SJSA1 (cell line): Measurements from ENCODE around the gene CEND1. TPM values are rescaled to one million over a fixed set of nuclear protein-coding genes. Genes with fewer than 3 reads are reported as not detected.

Experiments
- DNase-seq, 2 experiments: peaks; one replicate each; pipeline ENCODE4 v3.0.0-alpha.2; 2015 to 2020; ENCODE audit warnings: low spot score in 2 of 2, low read depth in 1 of 2
- H3K27ac ChIP-seq: fragments of 250-450 bp; sonication (Bioruptor Pico); 2 replicates; pipeline ENCODE4 v1.5.1; 2020; ENCODE audit warnings: mild to moderate bottlenecking, moderate library complexity
- H3K27me3 ChIP-seq: fragments of 250-450 bp; sonication (Bioruptor Pico); replicated peaks from 2 replicates; pipeline ENCODE4 v1.5.1; 2020; ENCODE audit warnings: mild to moderate bottlenecking, moderate library complexity
- H3K36me3 ChIP-seq: fragments of 250-450 bp; sonication (Bioruptor Pico); 2 replicates; pipeline ENCODE4 v1.5.1; 2020; ENCODE audit warnings: mild to moderate bottlenecking
- H3K4me1 ChIP-seq: fragments of 250-450 bp; sonication (Bioruptor Pico); replicated peaks from 2 replicates; pipeline ENCODE4 v1.6.1; 2021; ENCODE audit warnings: mild to moderate bottlenecking
- H3K4me3 ChIP-seq: fragments of 250-450 bp; sonication (Bioruptor Pico); 2 replicates; pipeline ENCODE4 v1.5.1; 2020; ENCODE audit warnings: mild to moderate bottlenecking
- H3K9me3 ChIP-seq: fragments of 250-450 bp; sonication (Bioruptor Pico); replicated peaks from 2 replicates; pipeline ENCODE4 v1.5.1; 2020; ENCODE audit warnings: mild to moderate bottlenecking
- total RNA-seq: library from RNA; depleted of rRNA; stranded (reverse); fragments of >200 nt; shearing (Covaris generic); gene quantifications from 2 replicates; pipeline ENCODE4 v1.2.3, GENCODE V29; 2014

CEND1 gene
- total RNA-seq, 1 experiment from 2014 or later: 0.21 TPM

GRCh38 chr11:766106-766935 is 23.6 kb downstream of the CEND1 start:
- Histone ChIP-seq H3K27me3 (no peaks in the 10 kb centered on the region), H3K9me3 (no peaks in the 10 kb centered on the region), H3K4me1 (peaks cover 8% of the 10 kb centered on the region), H3K27ac (no peak overlapping the region), H3K4me3 (no peak overlapping the region), H3K36me3 (peaks cover 40% of the 10 kb centered on the region)
- no peak for DNase-seq

GRCh38 chr11:765802-766091 is 24.1 kb downstream of the CEND1 start:
- H3K9me3 ChIP-seq: no peaks in the 10 kb centered on the region
- peaks cover 38% of the 10 kb centered on the region for H3K36me3 ChIP-seq
- no peak overlapping the region for H3K27ac ChIP-seq
- H3K4me3 ChIP-seq: no peak overlapping the region
- H3K27me3 ChIP-seq: no peaks in the 10 kb centered on the region
- peaks cover 8% of the 10 kb centered on the region for H3K4me1 ChIP-seq
- DNase-seq: no peak

- H3K9me3 ChIP-seq: no peaks in the 10 kb centered on the region
- H3K27me3 ChIP-seq: no peaks in the 10 kb centered on the region
- H3K4me1 ChIP-seq: peaks cover 8% of the 10 kb centered on the region
- H3K27ac ChIP-seq: no peak overlapping the region
- H3K36me3 ChIP-seq: peaks cover 38% of the 10 kb centered on the region
- no peak overlapping the region for H3K4me3 ChIP-seq
- peak in 1 of 2 experiments; percentile 60 for DNase-seq
Observed at GRCh38 chr11:765025-765801, 24.7 kb downstream of the CEND1 start.

- no peak overlapping the region for H3K4me3 ChIP-seq
- no peaks in the 10 kb centered on the region for H3K9me3 ChIP-seq
- H3K27me3 ChIP-seq: no peaks in the 10 kb centered on the region
- DNase-seq: no peak
- H3K27ac ChIP-seq: no peak overlapping the region
- peaks cover 43% of the 10 kb centered on the region for H3K36me3 ChIP-seq
- peaks cover 8% of the 10 kb centered on the region for H3K4me1 ChIP-seq
Observed at GRCh38 chr11:764322-765024, 25.4 kb downstream of the CEND1 start.

DNA sequence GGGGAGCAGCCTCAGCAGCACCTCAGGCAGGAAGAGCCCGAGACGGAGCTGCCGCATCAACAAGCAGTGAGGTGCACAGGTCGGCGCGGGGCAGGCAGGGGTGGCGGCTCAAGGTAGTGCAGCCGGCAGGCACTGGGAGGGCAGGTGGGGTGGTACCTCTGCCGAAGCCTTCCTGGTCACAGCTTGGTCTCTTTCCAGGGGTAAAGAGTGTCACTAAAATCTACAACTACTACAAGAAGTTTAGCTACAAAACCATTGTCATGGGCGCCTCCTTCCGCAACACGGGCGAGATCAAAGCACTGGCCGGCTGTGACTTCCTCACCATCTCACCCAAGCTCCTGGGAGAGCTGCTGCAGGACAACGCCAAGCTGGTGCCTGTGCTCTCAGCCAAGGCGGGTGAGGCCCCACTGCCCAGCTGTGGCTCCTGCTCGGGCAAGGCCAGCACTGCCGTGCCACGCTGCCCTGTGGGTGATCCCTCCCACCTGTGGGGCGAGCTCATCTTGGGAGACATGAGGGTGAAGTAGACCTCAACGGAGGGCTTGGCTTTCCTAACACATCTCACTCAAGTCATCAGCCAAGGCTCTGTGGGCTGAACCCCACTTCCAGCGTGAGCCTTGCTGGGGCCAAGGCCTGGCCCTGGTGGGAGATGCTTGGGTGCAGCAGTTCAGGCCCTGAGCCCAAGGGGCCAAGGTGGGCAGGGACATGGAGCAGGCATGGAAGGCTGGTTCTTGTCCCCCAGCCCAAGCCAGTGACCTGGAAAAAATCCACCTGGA is 26.2 kb downstream of the CEND1 start:
- Histone ChIP-seq H3K27ac (no peak overlapping the region), H3K4me1 (peaks cover 8% of the 10 kb centered on the region), H3K4me3 (no peak overlapping the region), H3K27me3 (no peaks in the 10 kb centered on the region), H3K36me3 (peaks cover 43% of the 10 kb centered on the region), H3K9me3 (no peaks in the 10 kb centered on the region)
- no peak for DNase-seq

- Histone ChIP-seq H3K27ac (no peak overlapping the region), H3K4me1 (peaks cover 8% of the 10 kb centered on the region), H3K36me3 (peaks cover 43% of the 10 kb centered on the region)
Observed at GRCh38 chr11:763073-763463, 26.8 kb downstream of the CEND1 start.

GRCh38 chr11:762421-763072 is 27.3 kb downstream of the CEND1 start:
- Histone ChIP-seq H3K4me3 (no peak overlapping the region), H3K9me3 (no peaks in the 10 kb centered on the region), H3K27me3 (no peaks in the 10 kb centered on the region), H3K36me3 (peaks cover 43% of the 10 kb centered on the region), H3K27ac (peak overlapping the region; percentile 40), H3K4me1 (peaks cover 8% of the 10 kb centered on the region)
- DNase-seq: peak; percentile 49 to 65

More at GRCh38 chr11:763073-763463, 26.8 kb downstream of the CEND1 start:
- no peak for DNase-seq
- H3K4me3 ChIP-seq: no peak overlapping the region
- H3K27me3 ChIP-seq: no peaks in the 10 kb centered on the region
- H3K9me3 ChIP-seq: no peaks in the 10 kb centered on the region

DNA sequence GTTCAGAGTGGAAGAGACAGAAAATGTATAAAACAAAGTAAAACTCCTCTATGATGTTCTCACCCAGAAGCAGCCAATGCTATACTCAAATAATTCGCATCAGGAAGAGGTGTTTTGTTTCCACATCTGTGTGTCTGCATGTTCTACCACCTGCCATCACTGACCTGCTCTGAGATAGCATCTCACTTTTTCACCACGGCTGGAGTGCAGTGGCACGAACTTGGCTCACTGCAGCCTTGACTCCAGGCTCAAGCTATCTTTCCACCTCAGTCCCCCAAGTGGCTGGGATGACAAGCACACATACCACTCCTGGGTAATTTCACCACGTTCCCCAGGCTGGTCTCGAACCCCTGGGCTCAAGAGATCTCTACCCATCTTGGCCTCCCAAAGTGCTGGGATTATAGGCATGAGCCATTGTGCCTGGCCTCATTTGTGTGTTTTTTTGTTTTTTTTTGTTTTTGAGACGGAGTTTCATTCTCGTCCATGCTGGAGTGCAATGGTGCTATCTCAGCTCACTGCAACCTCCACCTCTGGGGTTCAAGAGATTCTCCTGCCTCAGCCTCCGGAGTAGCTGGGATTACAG is 28.3 kb downstream of the CEND1 start:
- Histone ChIP-seq H3K9me3 (no peaks in the 10 kb centered on the region), H3K4me3 (no peak overlapping the region), H3K27me3 (no peaks in the 10 kb centered on the region), H3K4me1 (peaks cover 8% of the 10 kb centered on the region), H3K36me3 (peaks cover 49% of the 10 kb centered on the region), H3K27ac (no peak overlapping the region)
- no peak for DNase-seq

DNA sequence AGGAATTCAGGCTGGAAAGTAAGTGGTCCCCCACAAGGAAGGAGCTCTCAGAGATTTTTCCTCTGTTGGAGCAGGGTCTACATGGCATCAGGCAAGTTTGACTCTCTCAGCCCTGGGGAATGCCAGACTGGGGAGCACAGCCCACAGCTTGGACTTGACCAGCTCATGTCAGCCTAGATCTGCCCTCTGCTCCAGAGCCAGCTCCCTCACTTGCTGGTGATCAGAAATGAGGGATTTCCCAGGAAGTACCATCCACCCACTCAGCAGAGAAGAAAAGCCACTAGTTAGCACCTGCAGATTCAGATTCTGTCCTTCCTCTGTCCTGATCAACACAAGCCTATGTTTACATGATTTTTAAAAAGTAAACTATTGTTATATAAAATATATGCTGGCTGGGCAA is 29.7 kb downstream of the CEND1 start:
- Histone ChIP-seq H3K27me3 (no peaks in the 10 kb centered on the region), H3K4me3 (no peak overlapping the region), H3K4me1 (peaks cover 8% of the 10 kb centered on the region), H3K27ac (no peak overlapping the region), H3K9me3 (no peaks in the 10 kb centered on the region), H3K36me3 (peaks cover 42% of the 10 kb centered on the region)
- no peak for DNase-seq

DNA sequence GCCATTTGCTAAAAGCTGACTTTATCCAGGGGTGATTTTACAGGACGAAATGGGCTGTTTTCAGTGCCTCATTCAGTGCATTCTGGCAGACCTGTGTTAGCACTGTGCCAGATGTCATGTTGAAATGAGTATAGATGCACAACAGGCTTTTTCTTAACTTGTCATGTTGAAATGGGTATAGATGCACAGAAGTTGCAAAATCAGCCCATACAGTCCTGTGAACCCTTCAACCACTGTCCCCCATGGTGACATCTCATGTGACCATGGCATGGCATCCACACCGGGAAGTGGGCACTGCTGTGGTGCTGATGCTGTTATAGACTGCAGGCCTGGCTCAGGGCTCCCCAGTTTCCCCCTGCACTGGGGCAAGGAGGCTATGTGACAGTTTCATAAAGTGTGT is 40.2 kb downstream of the CEND1 start:
- Histone ChIP-seq H3K36me3 (peaks cover 2% of the 10 kb centered on the region; the same call in 1 of the 2 replicates), H3K4me1 (peaks cover 19% of the 10 kb centered on the region), H3K4me3 (no peak overlapping the region), H3K9me3 (no peaks in the 10 kb centered on the region), H3K27ac (no peak overlapping the region), H3K27me3 (no peaks in the 10 kb centered on the region)
- DNase-seq: no peak

GRCh38 chr11:748007-748359 is 41.9 kb downstream of the CEND1 start:
- no peaks in the 10 kb centered on the region for H3K27me3 ChIP-seq
- peak overlapping the region; percentile 93 for H3K4me3 ChIP-seq
- peak overlapping the region; percentile 81 for H3K27ac ChIP-seq
- H3K36me3 ChIP-seq: peaks cover 2% of the 10 kb centered on the region; the same call in 1 of the 2 replicates
- H3K4me1 ChIP-seq: peaks cover 19% of the 10 kb centered on the region
- peak in 1 of 2 experiments; percentile 12 for DNase-seq
- H3K9me3 ChIP-seq: no peaks in the 10 kb centered on the region

DNA sequence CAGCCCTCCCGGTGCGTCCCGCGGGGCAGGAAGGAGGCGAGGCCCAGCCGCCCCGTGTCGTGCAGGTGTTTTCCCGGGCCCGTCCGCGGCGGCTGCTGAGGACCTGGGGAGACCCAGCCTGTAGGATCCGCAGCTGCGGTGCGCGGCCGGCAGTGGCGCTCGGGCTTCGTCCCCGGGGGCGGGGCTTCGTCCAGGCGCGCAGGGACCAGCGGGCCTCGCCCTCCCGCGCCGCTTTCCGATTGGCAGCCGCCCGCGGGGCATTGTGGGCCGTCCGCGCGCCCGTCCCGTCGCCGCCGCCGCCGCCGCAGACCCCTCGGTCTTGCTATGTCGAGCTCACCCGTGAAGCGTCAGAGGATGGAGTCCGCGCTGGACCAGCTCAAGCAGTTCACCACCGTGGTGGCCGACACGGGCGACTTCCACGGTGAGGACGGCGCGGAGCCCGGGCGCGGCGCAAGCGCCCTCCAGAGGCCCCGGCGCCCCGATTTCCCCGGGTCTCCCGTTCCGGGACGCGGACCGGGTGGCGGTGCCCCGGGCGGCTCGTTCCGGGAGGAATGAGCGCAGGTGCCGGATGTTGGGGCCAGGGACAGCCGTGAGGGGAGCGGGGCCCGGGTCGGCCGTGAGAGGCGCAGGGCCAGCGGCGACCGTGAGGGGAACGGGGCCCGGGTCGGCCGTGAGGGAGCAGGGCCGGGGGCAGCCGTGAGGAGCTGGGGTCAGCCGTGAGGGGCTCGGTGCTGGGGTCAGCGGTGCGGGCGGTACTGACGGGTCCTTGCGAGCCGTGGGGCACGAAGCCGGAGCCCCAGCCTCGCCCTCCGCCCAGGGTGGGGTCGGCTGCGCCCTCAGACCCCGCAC is 42.5 kb downstream of the CEND1 start, which contains the start of gene TALDO1:
TSS of gene TALDO1 (plus strand) at position 307 of the 849 bp plus-strand sequence. CDS start at position 325, 18 bp downstream.
- DNase-seq: peak; percentile 61 to 77
- Histone ChIP-seq H3K4me1 (peaks cover 19% of the 10 kb centered on the region), H3K36me3 (no peaks in the 10 kb centered on the region; the same call in 1 of the 2 replicates)

More for the DNA sequence above, 42.5 kb downstream of the CEND1 start, which contains the start of gene TALDO1:
- H3K27ac ChIP-seq: peak within 1 kb of the TSS; percentile 81
- H3K9me3 ChIP-seq: no peaks in the 10 kb centered on the region
- no peaks in the 10 kb centered on the region for H3K27me3 ChIP-seq
- H3K4me3 ChIP-seq: peak within 1 kb of the TSS; percentile 93
